ENCODE measurements around the gene RRM2.

RRM2 gene

DNA sequence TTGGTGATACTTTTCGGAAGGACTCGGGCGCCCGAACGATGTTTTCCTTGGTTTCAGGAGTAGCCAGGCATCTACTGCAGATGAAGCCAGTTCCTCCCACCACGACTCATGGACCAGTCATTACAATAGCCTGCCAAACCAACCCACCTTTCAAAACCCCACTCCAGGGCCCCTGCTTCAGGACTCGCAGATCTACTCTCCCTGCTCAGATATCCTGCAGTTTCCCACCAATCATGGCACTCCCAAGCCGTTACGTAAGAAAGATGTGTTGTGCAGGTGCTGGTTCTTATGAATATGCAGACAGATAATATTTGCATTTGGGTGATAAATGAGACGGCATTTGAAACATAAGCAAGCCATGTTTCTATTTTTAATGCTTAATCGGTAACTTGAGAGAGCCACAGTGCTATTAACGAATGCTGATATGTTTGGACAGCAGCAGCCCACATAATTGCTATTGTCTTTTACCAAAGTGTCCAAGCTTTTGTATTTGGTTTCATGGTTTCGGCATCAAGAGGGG is 38.8 kb upstream of the RRM2 start:
- Histone ChIP-seq H3K4me1 (ENCODE audit: control insufficient read depth, insufficient read depth, low read length) (0 out of 2 replicates have a peak, but pooled peaks cover 11% of the 10 kb centered on the region), H3K36me3 (ENCODE audit: control insufficient read depth in 2 of 2, insufficient read depth in 1 of 2, low read length in 2 of 2) (no peaks in the 10 kb centered on the region), H3K9me3 (ENCODE audit: control insufficient read depth, insufficient read depth, low read depth, low read length) (no peaks in the 10 kb centered on the region), H3K4me3 (ENCODE audit: low read depth, low read length) (no peak overlapping the region), H3K27ac (ENCODE audit: extremely low read depth, low read depth, low read length) (no peak overlapping the region)
- CTCF ChIA-PET: interaction anchor here (0.5 to 6.5 kb wide), 7 partner anchors 11 to 326 kb away, joined by 3 to 46 read pairs (median 5); no protein-coding TSS in a partner anchor
- POLR2A ChIA-PET: no interaction called here
- no peak for TF ChIP-seq ZBTB8A (tag by site-specific recombination; IDR thresholded peaks at IDR 0.05)
- TF ChIP-seq ZNF24 (tag by site-specific recombination; IDR thresholded peaks at IDR 0.05): no peak
- TF ChIP-seq REST (tag by site-specific recombination; IDR thresholded peaks at IDR 0.05): peak; percentile 81
- no peak for TF ChIP-seq ELK4 (IDR thresholded peaks at IDR 0.05; ENCODE audit: borderline replicate concordance, low read depth, low read length)
- TF ChIP-seq GFI1B (tag by site-specific recombination; IDR thresholded peaks at IDR 0.05): no peak
- no peak for TF ChIP-seq ZNF174 (tag by site-specific recombination; IDR thresholded peaks at IDR 0.05)
- TF ChIP-seq ZNF280D (tag by site-specific recombination; IDR thresholded peaks at IDR 0.05): no peak
- no peak for TF ChIP-seq KLF8 (tag by site-specific recombination; IDR thresholded peaks at IDR 0.05)
- TF ChIP-seq, protein P1, sequence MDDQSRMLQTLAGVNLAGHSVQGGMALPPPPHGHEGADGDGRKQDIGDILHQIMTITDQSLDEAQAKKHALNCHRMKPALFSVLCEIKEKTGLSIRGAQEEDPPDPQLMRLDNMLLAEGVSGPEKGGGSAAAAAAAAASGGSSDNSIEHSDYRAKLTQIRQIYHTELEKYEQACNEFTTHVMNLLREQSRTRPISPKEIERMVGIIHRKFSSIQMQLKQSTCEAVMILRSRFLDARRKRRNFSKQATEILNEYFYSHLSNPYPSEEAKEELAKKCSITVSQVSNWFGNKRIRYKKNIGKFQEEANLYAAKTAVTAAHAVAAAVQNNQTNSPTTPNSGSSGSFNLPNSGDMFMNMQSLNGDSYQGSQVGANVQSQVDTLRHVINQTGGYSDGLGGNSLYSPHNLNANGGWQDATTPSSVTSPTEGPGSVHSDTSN (CRISPR knock-in tag; IDR thresholded peaks at IDR 0.05): no peak
- no peak for TF ChIP-seq WT1 (tag by site-specific recombination; IDR thresholded peaks at IDR 0.05)
- TF ChIP-seq HOXD13 (CRISPR knock-in tag; IDR thresholded peaks at IDR 0.05; ENCODE audit: borderline replicate concordance): no peak
- no peak for TF ChIP-seq ZNF707 (tag by site-specific recombination; IDR thresholded peaks at IDR 0.05)
- peak; percentile 75 for TF ChIP-seq SP7 (tag by site-specific recombination; IDR thresholded peaks at IDR 0.05)
- no peak for TF ChIP-seq ZNF423 (tag by site-specific recombination; IDR thresholded peaks at IDR 0.05)
- TF ChIP-seq, protein P2, sequence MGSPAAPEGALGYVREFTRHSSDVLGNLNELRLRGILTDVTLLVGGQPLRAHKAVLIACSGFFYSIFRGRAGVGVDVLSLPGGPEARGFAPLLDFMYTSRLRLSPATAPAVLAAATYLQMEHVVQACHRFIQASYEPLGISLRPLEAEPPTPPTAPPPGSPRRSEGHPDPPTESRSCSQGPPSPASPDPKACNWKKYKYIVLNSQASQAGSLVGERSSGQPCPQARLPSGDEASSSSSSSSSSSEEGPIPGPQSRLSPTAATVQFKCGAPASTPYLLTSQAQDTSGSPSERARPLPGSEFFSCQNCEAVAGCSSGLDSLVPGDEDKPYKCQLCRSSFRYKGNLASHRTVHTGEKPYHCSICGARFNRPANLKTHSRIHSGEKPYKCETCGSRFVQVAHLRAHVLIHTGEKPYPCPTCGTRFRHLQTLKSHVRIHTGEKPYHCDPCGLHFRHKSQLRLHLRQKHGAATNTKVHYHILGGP (tag by site-specific recombination; IDR thresholded peaks at IDR 0.05): no peak
- TF ChIP-seq, protein P3, sequence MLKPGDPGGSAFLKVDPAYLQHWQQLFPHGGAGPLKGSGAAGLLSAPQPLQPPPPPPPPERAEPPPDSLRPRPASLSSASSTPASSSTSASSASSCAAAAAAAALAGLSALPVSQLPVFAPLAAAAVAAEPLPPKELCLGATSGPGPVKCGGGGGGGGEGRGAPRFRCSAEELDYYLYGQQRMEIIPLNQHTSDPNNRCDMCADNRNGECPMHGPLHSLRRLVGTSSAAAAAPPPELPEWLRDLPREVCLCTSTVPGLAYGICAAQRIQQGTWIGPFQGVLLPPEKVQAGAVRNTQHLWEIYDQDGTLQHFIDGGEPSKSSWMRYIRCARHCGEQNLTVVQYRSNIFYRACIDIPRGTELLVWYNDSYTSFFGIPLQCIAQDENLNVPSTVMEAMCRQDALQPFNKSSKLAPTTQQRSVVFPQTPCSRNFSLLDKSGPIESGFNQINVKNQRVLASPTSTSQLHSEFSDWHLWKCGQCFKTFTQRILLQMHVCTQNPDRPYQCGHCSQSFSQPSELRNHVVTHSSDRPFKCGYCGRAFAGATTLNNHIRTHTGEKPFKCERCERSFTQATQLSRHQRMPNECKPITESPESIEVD (tag by site-specific recombination; IDR thresholded peaks at IDR 0.05): peak; percentile 27; the same call in 1 of the 2 replicates
- TF ChIP-seq ZSCAN5A (tag by site-specific recombination; IDR thresholded peaks at IDR 0.05): no peak
- TF ChIP-seq SP2 (tag by site-specific recombination; IDR thresholded peaks at IDR 0.05): no peak
- TF ChIP-seq ZNF2 (tag by site-specific recombination; IDR thresholded peaks at IDR 0.05): 0 out of 2 replicates have a peak, but pooled peaks have one; percentile 16
- TF ChIP-seq ZNF366 (tag by site-specific recombination; conservative IDR thresholded peaks at IDR 0.05): no peak
- TF ChIP-seq ZNF555 (tag by site-specific recombination; conservative IDR thresholded peaks at IDR 0.05): no peak
- no peak for TF ChIP-seq ZNF654 (tag by site-specific recombination; IDR thresholded peaks at IDR 0.05; ENCODE audit: low read depth)
- no peak for TF ChIP-seq ZNF629 (tag by site-specific recombination; IDR thresholded peaks at IDR 0.05)
- peak; percentile 76 for TF ChIP-seq ZBTB20 (tag by site-specific recombination; IDR thresholded peaks at IDR 0.05)
- no peak for TF ChIP-seq ZNF211 (tag by site-specific recombination; IDR thresholded peaks at IDR 0.05; ENCODE audit: low read depth)

All from HEK293 (cell line).